Esophagus muscularis mucosa (tissue), 4 donors: ENCODE data around the gene VMP1. TPM values are rescaled to one million over a fixed set of nuclear protein-coding genes. Genes with fewer than 3 reads are reported as not detected.
A peak's percentile ranks its signal among the peaks of the same experiment; 100 is the strongest.

Experiments
- DNase-seq: peaks from one replicate; pipeline ENCODE4 v3.0.0-alpha.2; 2017; ENCODE audit errors: extremely low spot score
- H3K27ac ChIP-seq, 4 donors: fragments of 200-600 bp; sonication (generic); replicated peaks in 1 of 4; 1 replicate in 3 of 4; 2 replicates in 1 of 4; pipeline ENCODE4 v1.5.1; 2016 to 2019; ENCODE audit warnings: mild to moderate bottlenecking in 1 of 4
- H3K27me3 ChIP-seq, 4 donors: fragments of 200-600 bp; sonication (generic); one replicate each; pipeline versions ENCODE4 v1.5.1 to v1.6.0; 2016 to 2019
- H3K36me3 ChIP-seq, 4 donors: fragments of 200-600 bp; sonication (generic); one replicate each; pipeline ENCODE4 v1.5.1; 2016 to 2019
- H3K4me1 ChIP-seq, 4 donors: fragments of 200-600 bp; sonication (generic); one replicate each; pipeline ENCODE4 v1.5.1; 2016 to 2019
- H3K4me3 ChIP-seq, 4 donors: fragments of 200-600 bp; sonication (generic); 1 replicate in 2 of 4; 2 replicates in 2 of 4; pipeline ENCODE4 v1.5.1; 2016 to 2019; ENCODE audit warnings: mild to moderate bottlenecking in 4 of 4, moderate library complexity in 1 of 4
- H3K9me3 ChIP-seq, 4 donors: fragments of 200-600 bp; sonication (generic); 1 replicate in 3 of 4; 2 replicates in 1 of 4; pipeline ENCODE4 v1.5.1; 2016 to 2019
- EP300 ChIP-seq: sonication (generic); formaldehyde crosslinking; IDR thresholded peaks from one replicate; pipeline ENCODE4 v1.6.1; 2017; ENCODE audit warnings: antibody characterized with exemption
- POLR2A ChIP-seq: fragments of 450-650 bp; IDR thresholded peaks from one replicate; pipeline ENCODE4 v1.6.1; 2017; ENCODE audit warnings: antibody characterized with exemption, moderate library complexity, mild to moderate bottlenecking, low read depth
- POLR2AphosphoS5 ChIP-seq, 2 donors: sonication (generic); formaldehyde crosslinking; IDR thresholded peaks; one replicate each; pipeline ENCODE4 v1.6.1; 2017; ENCODE audit warnings: antibody characterized with exemption in 2 of 2
- WGBS: methylation state at CpG from one replicate; pipeline ENCODE4 v1.1.5; 2018; 5-methylcytosine and 5-hydroxymethylcytosine counted together
- intact Hi-C: fragments of 100-400 bp; cut with DNase I; formaldehyde crosslinking; loops from one replicate; pipeline ENCODE4 v1.15.1; 2023
- total RNA-seq, 4 donors: library from RNA; depleted of rRNA; stranded (reverse); fragments of >200 nt; gene quantifications; one replicate each; pipeline versions ENCODE4 v1.1.0 to v1.2.1, GENCODE V29; 2016
- TF ChIP-seq, protein P1 (sequence below), 3 experiments: fragments of 200-600 bp in 2 of 3; fragments of 450-650 bp in 1 of 3; sonication (generic) in 2 of 3; IDR thresholded peaks; one replicate each; pipeline ENCODE4 v1.5.1; 2017 to 2019; ENCODE audit warnings: antibody characterized with exemption in 3 of 3, mild to moderate bottlenecking in 2 of 3, moderate library complexity in 1 of 3

VMP1 gene
- total RNA-seq, 4 donors from 2014 or later: 47.3 to 137 (median 59.6) TPM

DNA sequence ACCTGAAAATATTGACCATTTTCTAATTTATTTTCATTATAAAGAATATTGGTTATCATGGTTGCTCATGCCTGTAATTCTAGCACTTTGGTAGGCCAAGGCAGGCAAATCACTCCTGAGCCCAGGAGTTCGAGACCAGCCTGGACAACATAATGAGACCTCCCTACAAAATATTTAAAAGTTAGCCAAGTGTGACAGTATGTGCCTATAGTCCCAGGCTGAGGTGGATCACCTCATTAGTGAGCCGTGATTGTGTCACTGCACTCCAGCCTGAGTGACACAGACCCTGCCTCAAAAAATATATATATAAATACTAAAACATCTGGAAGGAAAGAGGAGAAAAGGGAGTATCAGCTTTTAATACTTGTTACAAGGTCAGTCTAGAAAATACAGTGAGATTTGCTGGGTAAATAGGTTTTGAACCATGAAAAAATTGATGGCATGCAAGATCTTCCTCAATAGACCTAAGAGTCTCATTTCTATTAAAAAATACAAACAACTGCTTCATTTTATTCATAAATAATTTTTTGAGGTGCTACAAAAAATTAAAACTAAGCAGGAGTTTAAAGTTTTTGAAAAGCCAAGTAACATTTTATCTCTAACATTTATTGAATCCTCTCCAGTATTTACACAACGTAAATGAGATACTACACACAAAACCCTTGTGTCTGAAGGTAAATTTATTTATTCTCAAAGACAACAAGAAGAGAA lies 137.6 kb downstream of the VMP1 start:
- no peak for DNase-seq

DNA sequence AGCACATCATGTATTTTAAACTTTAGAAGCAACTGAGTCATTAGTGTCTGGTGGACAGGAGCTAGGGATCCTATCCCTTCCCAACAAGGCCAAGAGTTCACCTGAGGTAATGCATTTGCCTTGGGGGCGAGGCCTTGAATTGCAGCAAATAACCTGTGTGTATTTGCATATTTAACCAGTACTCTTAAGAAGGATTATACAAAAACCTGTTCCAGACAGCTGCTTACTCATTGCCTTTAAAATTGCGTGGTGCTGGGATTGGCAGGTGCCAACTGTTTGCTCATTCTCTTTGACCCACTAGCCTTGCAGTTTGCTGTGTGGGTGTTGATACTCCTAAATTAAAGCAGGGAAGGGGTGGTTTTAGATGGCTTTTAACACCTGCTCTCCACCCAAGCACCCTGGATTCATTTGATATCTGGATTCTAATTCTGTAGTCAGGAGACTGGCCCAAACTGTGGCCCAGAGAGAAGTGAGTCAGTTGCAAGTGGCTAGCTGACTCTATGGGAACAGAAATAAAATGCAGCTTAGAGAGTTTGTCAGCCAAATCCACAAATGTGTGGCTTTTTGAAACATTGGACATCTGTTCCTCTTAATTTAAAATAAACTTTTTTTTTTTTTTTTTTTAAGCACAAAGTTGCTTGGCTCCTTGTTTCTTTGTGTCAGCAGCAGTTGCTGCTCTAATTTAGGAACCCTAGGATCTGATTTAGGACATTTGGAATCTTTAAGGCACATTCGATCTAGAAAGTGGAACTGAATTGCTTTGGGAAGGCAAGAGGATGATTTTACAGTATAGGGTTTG lies 138.3 kb downstream of the VMP1 start:
- 36% methylated on average over 3 of the region's 3 CpGs for WGBS
- intact Hi-C loops: loop anchor here (5.0 kb wide), 1 partner anchor 58 kb away; no protein-coding TSS in a partner anchor
- Histone ChIP-seq H3K27ac (peak overlapping the region; percentile 87 to 95 (median 91)), H3K4me1 (peaks cover 28 to 71% (median 64%) of the 10 kb centered on the region in 4 donors), H3K27me3 (no peaks in the 10 kb centered on the region), H3K9me3 (no peaks in the 10 kb centered on the region), H3K4me3 (no peak overlapping the region), H3K36me3 (peaks cover 0 to 15% (median 0%) of the 10 kb centered on the region in 4 donors)
- DNase-seq: no peak
- TF ChIP-seq POLR2A: peak; percentile 25
- peak in 1 of 2 donors; percentile 7 for TF ChIP-seq POLR2AphosphoS5 (IDR thresholded peaks at IDR 0.05)
- TF ChIP-seq EP300: no peak
- TF ChIP-seq, protein P1, sequence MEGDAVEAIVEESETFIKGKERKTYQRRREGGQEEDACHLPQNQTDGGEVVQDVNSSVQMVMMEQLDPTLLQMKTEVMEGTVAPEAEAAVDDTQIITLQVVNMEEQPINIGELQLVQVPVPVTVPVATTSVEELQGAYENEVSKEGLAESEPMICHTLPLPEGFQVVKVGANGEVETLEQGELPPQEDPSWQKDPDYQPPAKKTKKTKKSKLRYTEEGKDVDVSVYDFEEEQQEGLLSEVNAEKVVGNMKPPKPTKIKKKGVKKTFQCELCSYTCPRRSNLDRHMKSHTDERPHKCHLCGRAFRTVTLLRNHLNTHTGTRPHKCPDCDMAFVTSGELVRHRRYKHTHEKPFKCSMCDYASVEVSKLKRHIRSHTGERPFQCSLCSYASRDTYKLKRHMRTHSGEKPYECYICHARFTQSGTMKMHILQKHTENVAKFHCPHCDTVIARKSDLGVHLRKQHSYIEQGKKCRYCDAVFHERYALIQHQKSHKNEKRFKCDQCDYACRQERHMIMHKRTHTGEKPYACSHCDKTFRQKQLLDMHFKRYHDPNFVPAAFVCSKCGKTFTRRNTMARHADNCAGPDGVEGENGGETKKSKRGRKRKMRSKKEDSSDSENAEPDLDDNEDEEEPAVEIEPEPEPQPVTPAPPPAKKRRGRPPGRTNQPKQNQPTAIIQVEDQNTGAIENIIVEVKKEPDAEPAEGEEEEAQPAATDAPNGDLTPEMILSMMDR (IDR thresholded peaks at IDR 0.05): no peak

More for the DNA sequence above, 137.6 kb downstream of the VMP1 start:
- H3K9me3 ChIP-seq: no peaks in the 10 kb centered on the region
- H3K27ac ChIP-seq: peak overlapping the region; percentile 87 to 95 (median 91)
- peaks cover 0 to 23% (median 3%) of the 10 kb centered on the region in 4 donors for H3K36me3 ChIP-seq
- H3K4me1 ChIP-seq: peaks cover 35 to 75% (median 70%) of the 10 kb centered on the region in 4 donors
- H3K27me3 ChIP-seq: no peaks in the 10 kb centered on the region
- TF ChIP-seq, protein P1 (IDR thresholded peaks at IDR 0.05): no peak
- TF ChIP-seq POLR2A (no peak), EP300 (no peak), POLR2AphosphoS5 (IDR thresholded peaks at IDR 0.05) (no peak)
- intact Hi-C loops: loop anchor here (5.0 kb wide), 1 partner anchor 58 kb away; no protein-coding TSS in a partner anchor
- H3K4me3 ChIP-seq: no peak overlapping the region
- 83% methylated on average over 3 of the region's 3 CpGs for WGBS

DNA sequence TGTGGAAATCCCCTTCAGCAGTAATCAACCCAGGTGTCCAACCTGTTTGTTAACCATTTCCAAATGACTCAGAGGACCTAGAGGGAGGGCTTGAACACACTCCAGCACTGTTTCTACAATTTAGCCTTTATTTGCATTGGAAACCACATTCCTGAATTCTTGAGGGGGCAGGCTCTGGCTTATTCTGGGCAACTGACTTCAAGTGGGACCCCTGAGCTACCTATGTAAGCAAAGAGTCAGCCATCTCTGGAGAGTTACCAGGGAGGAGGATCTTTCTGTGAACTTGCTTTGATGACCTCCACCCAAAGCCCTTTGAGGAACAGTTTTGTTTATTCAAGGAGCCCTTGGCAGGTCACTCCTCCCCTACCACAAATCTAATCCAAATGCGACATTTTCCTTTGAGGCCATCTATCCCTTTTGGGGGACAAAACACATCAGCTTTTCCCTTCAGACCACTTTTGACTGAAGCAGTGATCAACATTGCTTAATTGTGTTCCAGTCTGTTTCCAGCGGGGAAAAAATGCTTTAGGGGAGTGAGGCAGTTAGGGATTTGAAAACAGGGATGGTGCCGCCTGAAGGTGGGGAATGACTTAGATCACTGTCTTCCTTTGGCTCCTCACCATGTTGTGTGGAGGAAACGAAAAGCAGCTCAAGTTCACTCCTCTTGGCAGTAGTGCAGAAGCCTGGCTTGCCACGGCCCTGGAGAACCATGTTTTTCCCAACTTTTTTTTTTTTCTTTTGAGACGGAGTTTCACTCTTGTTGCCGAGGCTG lies 139.1 kb downstream of the VMP1 start:
- H3K27ac ChIP-seq: peak overlapping the region; percentile 87 to 95 (median 91)
- peaks cover 0 to 8% (median 0%) of the 10 kb centered on the region in 4 donors for H3K36me3 ChIP-seq
- intact Hi-C loops: loop anchor here (5.0 kb wide), 1 partner anchor 59 kb away; no protein-coding TSS in a partner anchor
- WGBS: 22% methylated on average over 7 of the region's 7 CpGs
- peaks cover 25 to 71% (median 66%) of the 10 kb centered on the region in 4 donors for H3K4me1 ChIP-seq
- no peaks in the 10 kb centered on the region for H3K9me3 ChIP-seq
- peak overlapping the region in 3 of 4 donors; percentile 8 to 30 (median 11) for H3K4me3 ChIP-seq
- no peaks in the 10 kb centered on the region for H3K27me3 ChIP-seq
- peak; percentile 95 for DNase-seq
- TF ChIP-seq EP300 (no peak), POLR2AphosphoS5 (IDR thresholded peaks at IDR 0.05) (peak; percentile 54 to 59), POLR2A (no peak)
- TF ChIP-seq, protein P1 (IDR thresholded peaks at IDR 0.05): peak in 1 of 3 experiments; percentile 8

- intact Hi-C loops: loop anchor here (5.0 kb wide), 1 partner anchor 61 kb away; no protein-coding TSS in a partner anchor
- no peak for DNase-seq
- Histone ChIP-seq H3K9me3 (no peaks in the 10 kb centered on the region), H3K27ac (peak overlapping the region; percentile 46 to 95 (median 90)), H3K4me3 (no peak overlapping the region), H3K4me1 (peaks cover 39 to 73% (median 68%) of the 10 kb centered on the region in 4 donors), H3K36me3 (no peaks in the 10 kb centered on the region), H3K27me3 (no peaks in the 10 kb centered on the region)
- 96% methylated on average over 6 of the region's 6 CpGs for WGBS
- TF ChIP-seq POLR2A: no peak
- TF ChIP-seq EP300: no peak
- TF ChIP-seq POLR2AphosphoS5 (IDR thresholded peaks at IDR 0.05): no peak
- TF ChIP-seq, protein P1 (IDR thresholded peaks at IDR 0.05): no peak
Observed at GRCh38 chr17:59848385-59848668, 140.9 kb downstream of the VMP1 start.
